AG09309 (cell line): ENCODE measurements around the gene ZDHHC13.

ENCODE experiments used
- DNase-seq: peaks from one replicate; pipeline ENCODE4 v3.0.0-alpha.2; 2010; ENCODE audit warnings: low read depth
- H3K4me3 ChIP-seq: 2 replicates; pipeline ENCODE4 v1.5.1; 2011; ENCODE audit warnings: mild to moderate bottlenecking, low read depth, low read length, moderate library complexity; ENCODE audit not compliant: control insufficient read depth
- TF ChIP-seq, protein P1 (sequence below): IDR thresholded peaks from 2 replicates; pipeline ENCODE4 v1.5.1; 2011; ENCODE audit warnings: mild to moderate bottlenecking, low read depth, low read length, inconsistent platforms; ENCODE audit not compliant: insufficient read depth, control insufficient read depth; ENCODE audit errors: missing control alignments

Gene ZDHHC13

DNA sequence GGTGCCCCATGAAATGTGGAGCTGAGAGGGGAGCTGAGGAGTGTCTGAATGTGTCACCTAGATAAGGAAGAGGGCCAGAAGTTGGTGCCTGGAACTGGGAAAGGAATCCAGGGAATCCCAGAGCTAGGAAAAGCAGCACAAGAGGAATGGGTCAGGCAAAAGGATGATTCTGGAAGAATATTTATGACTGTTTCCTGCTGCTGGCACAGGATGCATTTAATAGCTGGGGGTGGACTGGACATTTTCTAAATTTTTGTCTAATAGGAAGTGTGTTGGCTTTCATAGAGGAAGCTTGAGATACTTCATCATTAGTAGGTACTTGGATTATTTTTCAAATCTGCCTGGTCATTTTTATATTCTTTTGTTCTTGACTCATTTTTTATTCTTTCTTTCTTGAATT, 39.0 kb upstream of the ZDHHC13 start:
- no peak overlapping the region for H3K4me3 ChIP-seq
- TF ChIP-seq, protein P1, sequence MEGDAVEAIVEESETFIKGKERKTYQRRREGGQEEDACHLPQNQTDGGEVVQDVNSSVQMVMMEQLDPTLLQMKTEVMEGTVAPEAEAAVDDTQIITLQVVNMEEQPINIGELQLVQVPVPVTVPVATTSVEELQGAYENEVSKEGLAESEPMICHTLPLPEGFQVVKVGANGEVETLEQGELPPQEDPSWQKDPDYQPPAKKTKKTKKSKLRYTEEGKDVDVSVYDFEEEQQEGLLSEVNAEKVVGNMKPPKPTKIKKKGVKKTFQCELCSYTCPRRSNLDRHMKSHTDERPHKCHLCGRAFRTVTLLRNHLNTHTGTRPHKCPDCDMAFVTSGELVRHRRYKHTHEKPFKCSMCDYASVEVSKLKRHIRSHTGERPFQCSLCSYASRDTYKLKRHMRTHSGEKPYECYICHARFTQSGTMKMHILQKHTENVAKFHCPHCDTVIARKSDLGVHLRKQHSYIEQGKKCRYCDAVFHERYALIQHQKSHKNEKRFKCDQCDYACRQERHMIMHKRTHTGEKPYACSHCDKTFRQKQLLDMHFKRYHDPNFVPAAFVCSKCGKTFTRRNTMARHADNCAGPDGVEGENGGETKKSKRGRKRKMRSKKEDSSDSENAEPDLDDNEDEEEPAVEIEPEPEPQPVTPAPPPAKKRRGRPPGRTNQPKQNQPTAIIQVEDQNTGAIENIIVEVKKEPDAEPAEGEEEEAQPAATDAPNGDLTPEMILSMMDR = no peak
- DNase-seq = no peak

DNA sequence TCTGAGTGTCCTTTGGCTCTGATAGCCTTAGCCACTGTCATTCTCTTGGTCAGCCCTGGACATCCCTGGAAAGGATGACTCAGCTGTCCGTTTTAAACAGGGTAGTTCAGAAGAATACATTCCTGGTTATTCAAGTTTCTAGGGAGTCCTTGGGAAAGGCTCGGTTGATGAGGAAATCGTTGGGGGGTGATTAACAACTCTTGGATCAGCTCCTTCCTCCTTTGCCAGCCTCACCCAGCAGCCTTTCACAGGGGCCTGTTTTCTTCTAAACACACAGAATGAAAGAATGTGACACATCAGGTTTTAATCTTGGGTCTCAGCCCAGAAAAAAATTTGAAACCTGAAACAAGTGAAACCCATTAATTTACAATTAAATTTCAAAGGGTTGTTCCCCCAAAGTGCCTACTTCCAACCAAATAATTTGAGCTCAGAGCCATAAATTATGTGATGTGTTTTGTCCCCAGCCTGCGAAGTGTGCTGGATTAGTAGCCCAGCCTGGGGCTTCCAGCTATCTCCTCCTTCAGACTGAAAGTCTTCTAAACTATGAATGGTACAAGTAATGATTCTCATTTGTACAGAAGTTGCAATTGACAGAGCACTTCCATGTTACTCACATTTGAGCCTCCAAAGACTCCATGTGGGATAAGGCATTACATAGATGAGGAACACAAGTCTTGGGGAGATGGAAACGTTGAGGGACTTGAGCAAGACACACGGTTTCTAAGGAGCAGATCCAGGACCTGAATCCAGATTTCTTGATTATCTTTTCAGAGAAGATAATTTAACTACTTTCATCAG, 37.1 kb upstream of the ZDHHC13 start:
- H3K4me3 ChIP-seq = no peak overlapping the region
- TF ChIP-seq, protein P1 = no peak
- peak; percentile 90 for DNase-seq

DNA sequence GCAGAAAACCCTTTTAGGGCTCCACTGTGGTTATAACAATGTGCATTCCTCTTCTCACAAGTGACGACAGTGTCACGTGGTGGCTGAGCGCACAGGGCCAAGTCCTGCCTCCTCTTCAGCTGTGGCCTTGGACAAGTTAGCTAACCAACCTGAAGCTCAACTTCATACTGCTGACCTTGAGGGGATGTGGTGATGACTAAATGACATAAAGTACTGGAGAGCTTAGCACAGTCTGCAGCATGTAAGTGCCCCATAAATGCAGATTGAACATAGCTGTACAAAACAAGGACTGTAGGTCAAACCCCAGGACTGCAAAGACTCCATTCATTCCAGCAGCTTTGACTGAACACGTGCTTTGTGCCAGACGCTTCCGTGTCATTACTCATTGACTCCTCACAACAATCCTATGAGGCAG, 36.4 kb upstream of the ZDHHC13 start:
- DNase-seq = peak; percentile 32
- no peak overlapping the region for H3K4me3 ChIP-seq
- TF ChIP-seq, protein P1 = no peak

DNA sequence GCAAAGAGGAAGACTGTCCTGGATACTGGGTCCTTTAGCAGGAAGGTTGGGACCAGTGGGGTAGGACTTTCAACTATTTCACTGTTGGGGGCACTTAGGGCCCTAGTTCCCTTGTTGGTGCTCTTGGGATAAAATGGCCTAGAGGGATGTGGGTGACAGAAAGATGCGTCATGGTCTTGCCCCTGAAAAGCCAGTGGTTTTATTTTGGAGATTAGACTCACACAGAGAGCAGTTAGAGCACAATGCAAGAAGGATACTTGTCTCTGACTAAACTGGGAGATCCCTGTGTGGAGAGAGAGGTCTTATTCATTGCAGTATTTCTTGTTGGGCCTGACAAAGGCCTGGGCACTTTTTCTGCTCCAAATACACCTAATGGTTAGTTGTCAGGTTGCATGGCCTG, 33.8 kb upstream of the ZDHHC13 start:
- no peak for DNase-seq
- TF ChIP-seq, protein P1 = no peak
- no peak overlapping the region for H3K4me3 ChIP-seq

DNA sequence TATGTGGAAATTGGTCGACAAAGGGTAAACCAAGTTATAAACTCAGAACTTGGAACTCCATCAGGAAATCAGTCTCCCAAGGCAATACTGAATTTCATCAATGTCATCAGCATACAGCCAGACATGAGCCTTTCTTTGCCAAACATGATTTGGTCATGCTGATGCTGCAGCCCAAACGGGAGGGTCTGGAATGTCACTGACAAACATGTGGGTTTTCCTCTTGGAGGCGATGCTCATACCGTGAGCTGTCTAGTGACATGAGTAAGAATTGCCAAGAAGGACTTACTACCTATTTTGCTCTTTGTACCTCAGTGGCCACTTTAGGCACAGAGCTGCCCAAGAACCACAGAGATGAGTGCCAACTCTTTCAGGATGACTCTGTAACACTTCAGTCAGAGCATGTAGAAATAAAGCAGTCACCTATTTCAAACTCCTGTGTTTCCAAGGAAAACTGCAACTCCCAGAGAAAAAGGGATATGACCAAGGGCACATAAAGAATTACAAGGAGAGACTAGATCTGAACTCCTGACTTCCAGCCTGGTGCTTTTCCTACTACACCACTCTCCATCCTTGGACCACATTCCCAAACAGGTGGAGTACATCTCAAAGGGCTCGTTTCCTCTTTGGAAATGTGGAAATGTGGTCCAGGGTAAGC, 32.2 kb upstream of the ZDHHC13 start:
- TF ChIP-seq, protein P1 = no peak
- no peak for DNase-seq

DNA sequence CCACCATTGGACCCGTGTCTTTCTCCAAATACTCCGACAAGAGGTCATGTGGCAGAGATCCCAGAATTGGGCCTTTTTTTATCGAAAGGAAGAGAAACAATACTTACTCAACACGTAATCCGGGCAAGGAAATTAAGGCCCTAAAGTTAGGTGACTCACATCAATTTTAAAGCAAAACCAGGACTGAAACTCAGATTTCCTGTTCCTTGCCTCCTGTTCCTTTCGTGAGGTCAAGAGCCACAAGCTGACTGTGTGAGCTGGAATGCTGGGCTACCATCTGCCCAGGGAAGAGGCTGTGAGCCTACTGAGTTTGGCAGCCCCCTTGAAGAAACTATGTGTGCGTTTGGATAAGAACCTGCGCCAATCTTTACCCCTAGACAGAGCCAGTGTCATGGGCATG, 29.3 kb upstream of the ZDHHC13 start:
- no peak overlapping the region for H3K4me3 ChIP-seq
- DNase-seq = peak; percentile 71
- TF ChIP-seq, protein P1 = no peak

More for the DNA sequence above, 32.2 kb upstream of the ZDHHC13 start:
- no peak overlapping the region for H3K4me3 ChIP-seq
